AG09309 (cell line): ENCODE data around the gene NPL.

Source experiments
- DNase-seq: peaks from one replicate; pipeline ENCODE4 v3.0.0-alpha.2; 2010; ENCODE audit warnings: low read depth
- H3K4me3 ChIP-seq: 2 replicates; pipeline ENCODE4 v1.5.1; 2011; ENCODE audit warnings: mild to moderate bottlenecking, low read depth, low read length, moderate library complexity; ENCODE audit not compliant: control insufficient read depth
- CTCF ChIP-seq: IDR thresholded peaks from 2 replicates; pipeline ENCODE4 v1.5.1; 2011; ENCODE audit warnings: mild to moderate bottlenecking, low read depth, low read length, inconsistent platforms; ENCODE audit not compliant: insufficient read depth, control insufficient read depth; ENCODE audit errors: missing control alignments

The NPL gene

GRCh38 chr1:182765391-182765790, 24.2 kb upstream of the NPL start:
- no peak overlapping the region for H3K4me3 ChIP-seq
- no peak for TF ChIP-seq CTCF
- DNase-seq: no peak

GRCh38 chr1:182766050-182766449, 23.5 kb upstream of the NPL start:
- no peak for TF ChIP-seq CTCF
- DNase-seq: no peak
- H3K4me3 ChIP-seq: no peak overlapping the region

DNA sequence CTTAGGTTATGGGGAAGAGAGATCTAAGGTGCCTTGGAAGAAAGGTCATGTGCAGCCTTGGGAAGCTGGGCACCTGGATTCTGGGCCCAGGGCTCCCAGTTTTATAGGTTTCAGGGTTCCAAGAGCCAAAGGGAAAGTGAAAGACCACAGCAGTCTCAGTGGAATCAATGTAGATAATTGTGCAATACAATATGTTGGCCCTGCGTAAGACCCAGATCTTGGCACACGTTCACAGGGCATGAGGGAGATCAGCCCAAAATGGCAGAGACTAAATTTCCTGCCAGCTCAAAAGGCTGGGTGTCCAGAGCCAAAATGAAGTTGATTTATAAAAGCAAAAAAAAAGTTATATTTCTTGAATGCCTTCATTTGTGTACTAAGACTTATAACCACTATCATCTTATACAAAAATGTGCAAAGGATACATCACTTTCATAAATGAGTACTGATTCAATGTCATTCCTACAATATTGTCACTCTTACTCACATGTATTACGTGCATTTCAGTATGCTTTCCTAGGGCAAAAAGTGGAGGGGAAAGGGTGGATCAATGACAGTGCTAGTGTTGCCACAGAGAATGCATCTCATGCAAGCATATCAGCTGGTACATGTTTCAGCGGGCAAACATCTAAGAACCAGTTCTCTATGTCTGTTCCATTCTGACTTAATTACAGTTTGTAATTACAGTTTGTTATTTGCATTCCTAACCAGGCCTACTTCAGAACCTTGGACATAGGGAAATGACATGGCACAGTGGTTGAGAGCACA, 22.5 kb upstream of the NPL start:
- DNase-seq: no peak
- TF ChIP-seq CTCF: no peak
- no peak overlapping the region for H3K4me3 ChIP-seq

DNA sequence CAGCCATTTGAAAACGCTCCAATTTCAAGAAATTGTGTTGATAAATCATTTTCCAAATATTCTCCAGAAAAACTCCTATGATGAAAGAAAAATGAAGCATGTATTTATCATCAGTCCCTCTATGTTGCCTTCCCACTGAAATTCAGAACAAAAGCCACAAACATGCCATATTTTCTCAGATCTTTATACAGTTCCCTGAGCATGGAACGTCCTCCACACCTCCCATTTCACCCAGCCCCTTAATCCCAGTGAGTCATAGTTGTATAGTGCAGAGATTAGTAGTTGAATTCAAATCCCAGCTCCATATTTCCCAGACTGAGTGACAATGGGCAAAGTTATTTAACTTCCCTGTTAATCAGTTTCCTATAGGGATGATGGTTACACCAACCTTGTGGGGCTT, 20.6 kb upstream of the NPL start:
- no peak for DNase-seq
- H3K4me3 ChIP-seq: no peak overlapping the region
- TF ChIP-seq CTCF: no peak

DNA sequence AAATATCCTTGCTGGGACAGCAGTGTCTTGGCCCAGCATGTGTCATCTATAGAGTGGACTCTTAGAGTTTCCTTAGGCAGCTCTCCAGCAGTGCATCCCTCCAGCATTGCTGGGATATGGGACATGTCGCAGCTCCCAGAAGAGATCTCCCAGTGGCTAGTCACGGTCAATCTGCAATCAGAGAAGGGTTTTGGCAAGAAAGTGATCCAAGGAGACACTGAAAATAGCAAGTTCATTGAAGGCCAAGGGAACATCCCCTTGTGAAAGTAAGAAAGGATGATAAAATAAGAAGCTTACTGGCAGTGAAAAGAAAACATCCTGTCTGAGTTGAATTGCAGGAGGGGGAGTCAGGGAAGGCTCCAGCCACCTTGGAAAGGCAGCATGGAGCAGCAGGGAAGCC, 19.3 kb upstream of the NPL start:
- H3K4me3 ChIP-seq: no peak overlapping the region
- no peak for TF ChIP-seq CTCF
- DNase-seq: no peak

GRCh38 chr1:182771187-182771984, 18.2 kb upstream of the NPL start:
- no peak for DNase-seq
- no peak for TF ChIP-seq CTCF

More at GRCh38 chr1:182771187-182771984, 18.2 kb upstream of the NPL start:
- H3K4me3 ChIP-seq: no peak overlapping the region
